WTC11 (cell line): ENCODE measurements around the gene CANX. TPM values are rescaled to one million over a fixed set of nuclear protein-coding genes. Genes with fewer than 3 reads are reported as not detected.
A peak's percentile ranks its signal among the peaks of the same experiment; 100 is the strongest.

Experiments
- ATAC-seq: fragments of 200-7000 bp; cut with Tn5 transposase; 2 replicates; pipeline ENCODE4 v1.10.0; 2021; ENCODE audit warnings: mild to moderate bottlenecking, moderate library complexity
- CTCF ChIA-PET: fragments of 300-600 bp; sonication (Branson Sonifier 250); formaldehyde crosslinking; loops from one replicate; lab custom pipeline; 2021; ENCODE audit warnings: antibody characterized with exemption; lab: Charles Lee
- POLR2A ChIA-PET: fragments of 350-600 bp; sonication (Branson Sonifier 250); formaldehyde crosslinking; loops from one replicate; lab custom pipeline; 2021; ENCODE audit warnings: antibody characterized with exemption; lab: Charles Lee
- DNase-seq: peaks from one replicate; pipeline ENCODE4 v3.0.0; 2021; ENCODE audit warnings: low spot score
- H3K27ac Mint-ChIP-seq: 2 replicates; pipeline ENCODE4 v1.8.0; 2021; ENCODE audit warnings: mixed read lengths
- H3K27me3 Mint-ChIP-seq: 2 replicates; pipeline ENCODE4 v1.8.0; 2021; ENCODE audit warnings: low read depth, mild to moderate bottlenecking, moderate library complexity, mixed read lengths
- H3K36me3 Mint-ChIP-seq: 2 replicates; pipeline ENCODE4 v1.8.0; 2021; ENCODE audit warnings: mixed read lengths
- H3K4me1 Mint-ChIP-seq: 2 replicates; pipeline ENCODE4 v1.8.0; 2022; ENCODE audit warnings: mixed read lengths
- H3K4me3 Mint-ChIP-seq: 2 replicates; pipeline ENCODE4 v1.8.0; 2021; ENCODE audit warnings: mild to moderate bottlenecking, moderate library complexity, mixed read lengths
- H3K9me3 Mint-ChIP-seq: 2 replicates; pipeline ENCODE4 v1.8.0; 2021; ENCODE audit warnings: mixed read lengths
- CREM ChIP-seq: sonication (generic); formaldehyde crosslinking; IDR thresholded peaks from 2 replicates; pipeline ENCODE4 v1.8.1; 2022; ENCODE audit warnings: mild to moderate bottlenecking, missing genetic modification reagents, moderate library complexity
- E2F1 ChIP-seq: sonication (generic); formaldehyde crosslinking; IDR thresholded peaks from 2 replicates; pipeline ENCODE4 v1.8.0; 2022; ENCODE audit warnings: mild to moderate bottlenecking, missing genetic modification reagents
- FOXP4 ChIP-seq: sonication (generic); formaldehyde crosslinking; IDR thresholded peaks from 2 replicates; pipeline ENCODE4 v1.8.0; 2022; ENCODE audit warnings: mild to moderate bottlenecking, missing genetic modification reagents
- KAT7 ChIP-seq: sonication (generic); formaldehyde crosslinking; IDR thresholded peaks from 2 replicates; pipeline ENCODE4 v1.8.1; 2023; ENCODE audit warnings: missing genetic modification reagents, mild to moderate bottlenecking, borderline replicate concordance
- MLX ChIP-seq: sonication (generic); formaldehyde crosslinking; IDR thresholded peaks from 2 replicates; pipeline ENCODE4 v1.8.1; 2023; ENCODE audit warnings: mild to moderate bottlenecking, missing genetic modification reagents, moderate library complexity
- MYBL2 ChIP-seq: sonication (generic); formaldehyde crosslinking; IDR thresholded peaks from 2 replicates; pipeline ENCODE4 v1.8.1; 2023; ENCODE audit warnings: mild to moderate bottlenecking, moderate library complexity, missing genetic modification reagents
- NFATC4 ChIP-seq: fragments of 250-450 bp; sonication (Bioruptor Pico); IDR thresholded peaks from 2 replicates; pipeline ENCODE4 v1.9.0; 2021; ENCODE audit warnings: mild to moderate bottlenecking
- NFE2L1 ChIP-seq: sonication (generic); formaldehyde crosslinking; IDR thresholded peaks from 2 replicates; pipeline ENCODE4 v1.8.1; 2023; ENCODE audit warnings: missing genetic modification reagents
- NR2C2 ChIP-seq: sonication (generic); formaldehyde crosslinking; IDR thresholded peaks from 2 replicates; pipeline ENCODE4 v1.8.0; 2022; ENCODE audit warnings: mild to moderate bottlenecking, missing genetic modification reagents
- OVOL2 ChIP-seq: fragments of 250-450 bp; sonication (Bioruptor Pico); IDR thresholded peaks from 2 replicates; pipeline ENCODE4 v1.9.0; 2021; ENCODE audit warnings: mild to moderate bottlenecking, borderline replicate concordance
- RELA ChIP-seq: sonication (generic); formaldehyde crosslinking; IDR thresholded peaks from 2 replicates; pipeline ENCODE4 v1.8.1; 2022; ENCODE audit warnings: missing genetic modification reagents, mild to moderate bottlenecking, borderline replicate concordance
- SMAD3 ChIP-seq: sonication (generic); formaldehyde crosslinking; IDR thresholded peaks from 2 replicates; pipeline ENCODE4 v1.8.0; 2022; ENCODE audit warnings: missing genetic modification reagents, mild to moderate bottlenecking, borderline replicate concordance
- STAT6 ChIP-seq: sonication (generic); formaldehyde crosslinking; conservative IDR thresholded peaks from 2 replicates; pipeline ENCODE4 v1.8.1; 2023; ENCODE audit warnings: mild to moderate bottlenecking, low read depth, missing genetic modification reagents, moderate library complexity
- TEAD1 ChIP-seq: sonication (generic); formaldehyde crosslinking; IDR thresholded peaks from 2 replicates; pipeline ENCODE4 v1.8.0; 2022; ENCODE audit warnings: mild to moderate bottlenecking, missing genetic modification reagents
- ZNF263 ChIP-seq: sonication (generic); formaldehyde crosslinking; IDR thresholded peaks from 2 replicates; pipeline ENCODE4 v1.8.1; 2022; ENCODE audit warnings: low read depth, mild to moderate bottlenecking, moderate library complexity, missing genetic modification reagents
- ZNF317 ChIP-seq: sonication (generic); formaldehyde crosslinking; IDR thresholded peaks from 2 replicates; pipeline ENCODE4 v1.8.1; 2023; ENCODE audit warnings: low read depth, mild to moderate bottlenecking, moderate library complexity, missing genetic modification reagents, borderline replicate concordance
- ZNF416 ChIP-seq: fragments of 250-450 bp; sonication (Bioruptor Pico); IDR thresholded peaks from 2 replicates; pipeline ENCODE4 v1.9.0; 2021; ENCODE audit warnings: mild to moderate bottlenecking, inconsistent platforms
- ZNF423 ChIP-seq: fragments of 250-450 bp; sonication (Bioruptor Pico); IDR thresholded peaks from 2 replicates; pipeline ENCODE4 v2.1.2; 2022; ENCODE audit warnings: mild to moderate bottlenecking, moderate library complexity
- ZNF425 ChIP-seq: fragments of 250-450 bp; sonication (Bioruptor Pico); conservative IDR thresholded peaks from 2 replicates; pipeline ENCODE4 v1.9.0; 2021; ENCODE audit warnings: mild to moderate bottlenecking
- ZNF512 ChIP-seq: sonication (generic); formaldehyde crosslinking; IDR thresholded peaks from 2 replicates; pipeline ENCODE4 v1.8.1; 2022; ENCODE audit warnings: missing genetic modification reagents, borderline replicate concordance
- ZNF532 ChIP-seq: fragments of 250-450 bp; sonication (Bioruptor Pico); IDR thresholded peaks from 2 replicates; pipeline ENCODE4 v1.9.0; 2021; ENCODE audit warnings: mild to moderate bottlenecking, borderline replicate concordance
- total RNA-seq: library from RNA; stranded (reverse); gene quantifications from 3 replicates; pipeline ENCODE4 v1.2.3, GENCODE V29; 2021

Gene CANX
- total RNA-seq, 1 experiment from 2014 or later = 611 TPM

- peaks cover 22% of the 10 kb centered on the region for H3K36me3 Mint-ChIP-seq
- H3K27ac Mint-ChIP-seq = peak overlapping the region; percentile 100
- ChIA-PET POLR2A (no interaction called here), CTCF (no interaction called here)
- peaks cover 29% of the 10 kb centered on the region for H3K4me1 Mint-ChIP-seq
- peak overlapping the region; percentile 97 for H3K4me3 Mint-ChIP-seq
- H3K9me3 Mint-ChIP-seq = no peaks in the 10 kb centered on the region
- ATAC-seq (peak; percentile 95), DNase-seq (peak; percentile 99)
- H3K27me3 Mint-ChIP-seq = no peaks in the 10 kb centered on the region; the same call in 1 of the 2 replicates
- TF ChIP-seq MYBL2 (CRISPR knock-in tag) (no peak), FOXP4 (CRISPR knock-in tag) (no peak), ZNF423 (CRISPR knock-in tag) (no peak), ZNF263 (no peak), OVOL2 (no peak), SMAD3 (no peak), NFE2L1 (CRISPR knock-in tag) (peak; percentile 85; the same call in 1 of the 2 replicates), RELA (CRISPR knock-in tag) (no peak), ZNF512 (CRISPR knock-in tag) (no peak), NR2C2 (CRISPR knock-in tag) (no peak), TEAD1 (peak; percentile 86), ZNF425 (no peak), MLX (CRISPR knock-in tag) (no peak; the same call in 1 of the 2 replicates), ZNF317 (CRISPR knock-in tag) (no peak), NFATC4 (CRISPR knock-in tag) (no peak), E2F1 (no peak; the same call in 1 of the 2 replicates), CREM (CRISPR knock-in tag) (no peak), ZNF532 (CRISPR knock-in tag) (no peak), ZNF416 (CRISPR knock-in tag) (0 out of 2 replicates have a peak, but pooled peaks have one; percentile 12), KAT7 (CRISPR knock-in tag) (no peak), STAT6 (CRISPR knock-in tag) (no peak)
These were observed 503 bp upstream of the CANX start for GRCh38 chr5:179697993-179698934.
